Brain pericyte (primary cell): Measurements from ENCODE around the gene SYNE1.
A peak's percentile ranks its signal among the peaks of the same experiment; 100 is the strongest.
"Not testable (repeated sequence)": the region's sequence is repeated elsewhere in the genome, so short reads cannot be mapped to it uniquely, and the experiment has no call there.

Experiments used
- DNase-seq: peaks from one replicate; pipeline ENCODE4 v3.0.0-alpha.2; 2012; ENCODE audit warnings: low read depth, low spot score

The SYNE1 gene

DNA sequence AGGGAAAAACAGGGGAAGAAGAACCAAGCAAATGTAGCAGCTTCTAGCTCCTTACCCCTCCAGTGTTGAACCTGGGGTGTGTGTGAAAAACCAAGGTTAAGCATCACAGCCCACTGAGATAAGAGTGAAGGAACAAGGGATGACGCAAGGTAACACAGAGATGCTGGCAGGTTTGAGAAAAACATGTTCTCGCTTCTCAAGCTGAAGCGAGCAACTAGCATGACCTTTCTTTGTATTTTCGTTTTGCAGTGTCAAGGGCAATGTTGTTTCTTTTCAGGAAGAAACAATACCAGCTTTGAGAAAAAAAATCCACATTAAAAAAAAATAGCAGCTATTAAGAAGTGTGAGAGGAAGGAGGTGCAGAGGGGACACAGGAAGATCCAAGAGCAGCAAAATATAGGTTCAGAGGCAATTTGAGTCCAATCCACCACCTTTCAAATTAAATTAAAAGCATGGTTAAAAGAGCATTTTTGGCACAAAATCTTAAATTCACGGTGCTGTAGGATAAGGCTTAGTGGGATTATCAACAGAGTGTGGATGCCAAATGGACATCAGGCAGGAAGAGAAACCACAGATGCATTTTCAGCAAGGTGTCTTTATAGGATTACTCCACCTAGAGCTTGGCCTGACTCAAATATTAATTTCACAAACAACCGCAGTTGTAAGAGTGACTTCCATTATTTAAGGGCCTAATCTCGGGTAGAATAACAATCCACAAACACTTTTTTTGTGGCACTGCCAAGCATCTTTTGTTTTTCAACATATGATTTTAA is 70.9 kb downstream of the SYNE1 start:
- DNase-seq, result no peak

- no peak for DNase-seq
Observed at GRCh38 chr6:152563177-152563576, 74.0 kb downstream of the SYNE1 start.

DNA sequence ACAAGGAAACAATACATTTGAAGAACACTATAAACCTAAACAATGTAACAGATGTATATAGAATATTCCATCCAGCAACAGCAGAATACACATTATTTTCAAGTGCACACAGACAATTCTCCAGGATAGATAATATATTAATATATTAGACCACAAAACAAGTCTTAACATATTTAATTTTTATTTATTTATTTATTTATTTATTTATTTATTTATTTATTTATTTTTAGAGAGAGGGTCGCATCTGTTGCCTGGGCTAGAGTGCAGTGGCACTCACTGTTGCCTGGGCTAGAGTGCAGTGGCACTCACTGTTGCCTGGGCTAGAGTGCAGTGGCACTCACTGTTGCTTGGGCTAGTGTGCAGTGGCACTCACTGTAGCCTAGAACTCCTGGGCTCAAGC is 78.4 kb downstream of the SYNE1 start:
- DNase-seq, result not testable (repeated sequence)

DNA sequence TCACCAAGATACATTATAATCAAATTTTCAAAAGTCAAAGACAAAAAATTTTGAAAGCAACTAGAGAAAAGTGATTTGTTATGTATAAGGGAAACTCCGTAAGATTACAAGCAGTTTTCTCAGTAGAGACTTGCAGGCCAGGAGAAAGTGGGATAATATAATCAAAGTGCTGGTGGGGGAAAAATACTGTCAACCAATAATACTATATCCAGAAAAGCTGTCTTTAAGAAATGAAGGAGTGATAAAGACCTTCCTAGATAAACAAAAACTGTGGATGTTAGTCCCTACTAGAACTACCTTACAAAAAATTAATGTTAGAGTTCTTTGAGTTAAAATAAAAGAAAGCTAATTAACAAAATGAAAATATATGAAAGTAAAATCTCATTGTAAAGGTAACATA is 79.7 kb downstream of the SYNE1 start:
- no peak for DNase-seq

- DNase-seq, result no peak
Observed at GRCh38 chr6:152554851-152555250, 82.3 kb downstream of the SYNE1 start.

DNA sequence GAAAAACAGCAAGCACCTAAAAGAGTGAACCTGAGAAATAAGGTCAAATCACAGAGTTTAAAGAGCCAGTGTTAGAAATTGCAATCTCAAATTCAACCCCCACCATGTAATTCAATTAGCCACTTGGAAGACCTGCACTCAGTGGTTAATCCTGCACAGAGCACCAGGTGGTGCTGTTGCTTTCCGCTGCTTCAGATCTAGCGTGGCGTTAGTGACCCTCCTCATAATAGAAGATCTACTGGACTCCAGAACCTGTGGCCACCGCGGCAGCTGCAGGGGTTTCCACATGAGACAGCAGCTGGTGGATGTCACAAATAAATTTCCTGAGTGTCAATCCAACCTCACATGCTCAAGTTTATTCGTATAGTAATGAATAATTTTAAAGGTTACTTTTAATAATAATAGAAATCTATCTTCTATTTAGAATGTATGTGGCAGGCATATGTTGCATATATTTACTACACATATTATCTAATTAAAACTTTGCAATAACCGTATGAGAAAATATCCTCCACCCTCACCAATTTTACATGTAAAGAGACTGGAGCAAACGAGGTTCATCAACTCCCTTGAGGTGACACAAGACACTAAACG is 84.4 kb downstream of the SYNE1 start:
- DNase-seq, result peak; percentile 22

DNA sequence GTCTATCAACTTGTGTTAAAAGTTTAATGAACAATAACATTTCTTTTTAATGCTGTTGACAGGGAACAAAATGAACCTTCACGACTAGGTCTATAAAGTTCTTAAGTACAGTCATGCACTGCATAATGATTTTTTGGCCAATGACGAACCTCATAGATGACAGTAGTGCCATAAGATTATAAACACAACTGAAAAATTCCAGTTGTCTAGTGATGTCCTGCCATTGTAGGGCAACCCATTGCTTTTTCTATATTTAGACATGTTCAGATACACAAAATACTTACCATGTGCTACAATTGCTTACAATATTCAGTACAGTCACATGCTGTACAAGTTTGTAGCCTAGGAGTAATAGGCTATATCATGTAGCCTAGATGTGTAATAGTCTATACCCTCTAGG is 93.6 kb downstream of the SYNE1 start:
- DNase-seq, result no peak

DNA sequence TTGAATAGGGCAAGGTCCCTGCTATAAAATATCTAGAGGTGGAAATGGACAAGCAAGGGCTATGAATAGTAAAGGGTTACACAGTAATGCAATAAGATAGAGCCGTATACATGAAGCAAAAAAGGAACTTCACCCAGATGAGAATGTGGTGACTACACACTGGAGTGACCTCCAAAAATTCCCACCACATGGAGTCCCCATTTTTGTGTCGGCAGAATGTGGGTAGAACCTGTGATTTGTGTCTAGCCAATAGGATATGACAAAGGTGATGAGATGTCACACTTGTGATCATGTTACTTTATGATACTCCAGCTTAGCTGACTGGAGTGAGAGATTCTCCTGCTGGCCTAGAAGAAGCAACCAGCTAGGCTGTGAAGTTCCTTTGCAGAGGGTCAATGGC is 96.8 kb downstream of the SYNE1 start:
- DNase-seq, result no peak

GRCh38 chr6:152534541-152534940 is 102.6 kb downstream of the SYNE1 start:
- DNase-seq, result no peak

DNA sequence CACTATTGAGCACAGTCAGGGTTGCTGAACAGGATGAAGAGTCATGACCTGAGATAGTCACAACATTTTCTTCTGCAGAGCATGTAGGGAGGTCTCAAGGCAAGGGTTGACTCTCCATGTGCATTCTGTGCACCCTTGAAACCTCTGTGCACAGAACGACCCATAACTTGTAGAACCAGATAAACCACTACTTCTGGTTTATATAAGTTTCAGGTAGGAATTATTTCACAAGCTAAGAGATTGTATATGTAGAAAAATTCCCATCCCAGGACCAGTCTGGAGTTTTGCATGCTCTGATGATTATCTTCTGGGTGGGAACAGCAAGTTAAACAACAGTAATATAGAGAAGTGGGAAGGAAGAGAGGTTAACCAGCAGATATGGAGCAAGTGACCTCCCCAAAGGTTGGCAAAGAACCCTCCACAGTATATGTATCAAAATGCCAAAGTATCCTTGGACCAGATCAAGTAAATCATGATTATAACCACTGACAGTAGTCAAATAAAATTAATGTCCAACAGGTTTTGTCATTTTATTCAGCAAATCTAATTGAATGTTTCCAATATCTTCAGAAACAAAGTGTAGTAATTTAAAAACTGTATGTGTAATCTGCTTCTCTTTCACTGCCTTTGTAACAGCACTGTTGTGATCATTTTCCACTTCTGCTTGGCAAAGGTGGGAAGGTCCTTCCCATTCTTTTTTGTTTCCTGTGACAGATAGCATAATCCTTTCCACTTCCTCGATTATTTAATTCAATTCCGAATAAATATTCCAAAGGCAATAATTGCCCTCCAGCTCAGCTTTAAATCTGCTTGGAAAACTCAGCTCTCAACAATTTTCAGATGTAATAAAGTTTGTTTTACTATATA is 104.4 kb downstream of the SYNE1 start:
- no peak for DNase-seq

GRCh38 chr6:152531659-152532058 is 105.5 kb downstream of the SYNE1 start:
- no peak for DNase-seq

GRCh38 chr6:152529369-152529768 is 107.8 kb downstream of the SYNE1 start:
- DNase-seq, result no peak

DNA sequence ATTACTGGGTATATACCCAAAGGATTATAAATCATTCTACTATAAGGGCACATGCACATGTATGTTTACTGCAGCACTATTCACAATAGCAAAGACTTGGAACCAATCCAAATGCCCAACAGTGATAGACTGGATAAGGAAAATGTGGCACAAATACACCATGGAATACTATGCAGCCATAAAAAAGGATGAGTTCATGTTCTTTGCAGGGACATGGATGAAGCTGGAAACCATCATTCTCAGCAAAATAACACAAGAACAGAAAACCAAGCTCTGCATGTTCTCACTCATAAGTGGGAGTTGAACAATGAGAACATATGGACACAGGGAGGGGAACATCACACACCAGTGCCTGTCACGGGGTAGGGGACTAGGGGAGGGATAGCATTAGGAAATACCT is 123.0 kb downstream of the SYNE1 start:
- not testable (repeated sequence) for DNase-seq

- no peak for DNase-seq
Observed at GRCh38 chr6:152509916-152510315, 127.2 kb downstream of the SYNE1 start.

GRCh38 chr6:152508477-152508876 is 128.7 kb downstream of the SYNE1 start:
- no peak for DNase-seq

GRCh38 chr6:152503546-152503945 is 133.6 kb downstream of the SYNE1 start:
- DNase-seq, result no peak

- DNase-seq, result no peak
Observed at GRCh38 chr6:152502421-152503188, 134.6 kb downstream of the SYNE1 start.

GRCh38 chr6:152499931-152500330 is 137.2 kb downstream of the SYNE1 start:
- DNase-seq, result no peak

DNA sequence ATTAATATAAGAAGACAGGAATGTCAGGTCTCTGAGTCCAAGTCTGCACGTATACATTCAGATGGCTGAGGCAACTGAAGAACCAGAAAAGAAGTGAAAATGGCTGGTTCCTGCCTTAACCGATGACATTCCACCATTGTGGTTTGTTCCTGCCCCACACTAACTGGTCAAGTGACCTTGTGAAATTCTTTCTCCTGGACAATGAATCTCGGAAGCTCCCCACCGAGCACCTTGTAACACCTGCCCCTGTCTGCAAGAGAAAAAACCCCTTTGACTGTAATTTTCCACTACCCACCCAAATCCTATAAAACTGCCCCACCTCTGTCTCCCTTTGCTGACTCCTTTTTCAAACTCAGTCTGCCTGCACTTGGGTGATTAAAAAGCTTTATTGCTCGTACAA is 140.4 kb downstream of the SYNE1 start:
- DNase-seq, result no peak

DNA sequence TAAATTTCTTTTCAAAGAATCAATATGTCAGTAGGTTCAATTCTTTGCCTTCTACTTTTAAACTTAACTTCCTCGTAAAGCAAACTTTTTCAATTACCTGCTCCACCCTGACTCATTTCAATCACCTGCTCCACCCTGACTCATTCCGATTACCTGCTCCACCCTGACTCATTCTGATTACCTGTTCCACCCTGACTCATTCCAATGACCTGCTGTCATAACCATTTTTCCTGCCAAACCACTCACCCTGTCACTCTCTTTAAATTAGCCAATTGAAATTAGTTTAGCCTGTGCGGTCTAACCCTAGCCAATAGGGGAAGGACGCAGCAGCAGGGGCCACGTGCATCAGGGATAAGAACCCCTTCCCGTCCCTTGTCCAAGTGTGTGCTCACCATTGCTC is 141.7 kb downstream of the SYNE1 start:
- not testable (repeated sequence) for DNase-seq

- DNase-seq, result not testable (repeated sequence)
Observed at GRCh38 chr6:152492281-152492680, 144.9 kb downstream of the SYNE1 start.

- not testable (repeated sequence) for DNase-seq
Observed at GRCh38 chr6:152491501-152491900, 145.7 kb downstream of the SYNE1 start.
